Medulla oblongata (tissue), 1 donor: ENCODE data around the gene ARVCF.

Experiments used
- DNase-seq: peaks from one replicate; pipeline ENCODE4 v3.0.0-alpha.2; 2015; ENCODE audit errors: extremely low spot score

The ARVCF gene

DNA sequence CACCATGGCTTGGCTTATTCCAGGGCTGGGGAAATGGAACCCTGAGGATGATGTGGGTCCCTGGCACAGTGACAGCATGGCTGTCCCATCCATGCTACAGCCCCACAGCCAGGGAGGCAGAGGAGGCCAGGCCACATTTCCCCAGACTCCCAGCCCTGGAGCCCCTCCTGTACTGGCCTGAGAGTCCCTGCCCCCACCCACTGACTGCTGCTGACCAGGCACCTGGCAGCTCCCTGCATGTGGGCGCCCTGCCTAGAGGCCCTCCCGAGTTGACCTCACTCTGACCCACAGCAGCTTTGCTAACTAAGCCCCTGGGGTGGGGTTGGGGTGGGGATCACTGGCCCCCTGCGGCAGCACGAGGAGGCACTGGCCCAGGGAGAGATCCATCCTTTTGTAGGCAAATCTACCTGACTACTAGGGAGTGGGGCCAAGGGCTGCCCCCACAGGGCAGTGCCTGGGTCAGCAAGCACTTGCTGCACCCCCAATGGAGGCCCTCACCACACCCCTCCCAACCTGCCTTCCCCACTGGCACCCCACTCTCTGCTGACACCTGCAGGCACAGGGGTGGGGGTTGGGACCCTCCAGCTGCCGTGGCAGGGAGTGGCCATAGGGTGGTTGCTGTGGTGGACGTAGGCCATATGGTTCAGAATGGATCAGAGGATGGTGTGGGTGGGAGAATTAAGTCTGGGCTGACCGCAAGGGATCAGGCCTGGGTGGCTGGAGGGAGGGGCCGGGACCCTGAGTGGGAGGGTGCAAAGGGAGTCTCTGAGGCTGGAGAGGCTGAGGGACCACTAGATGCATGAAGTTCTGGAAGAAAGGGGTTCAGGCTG is 17.4 kb downstream of the ARVCF start:
- DNase-seq = no peak

GRCh38 chr22:19998232-19998951 is 18.2 kb downstream of the ARVCF start:
- DNase-seq = no peak

- no peak for DNase-seq
Measured at GRCh38 chr22:19997561-19998231, 18.9 kb downstream of the ARVCF start.

GRCh38 chr22:19996694-19997384 is 19.8 kb downstream of the ARVCF start:
- DNase-seq = no peak

GRCh38 chr22:19995611-19996339 is 20.8 kb downstream of the ARVCF start:
- DNase-seq = no peak

DNA sequence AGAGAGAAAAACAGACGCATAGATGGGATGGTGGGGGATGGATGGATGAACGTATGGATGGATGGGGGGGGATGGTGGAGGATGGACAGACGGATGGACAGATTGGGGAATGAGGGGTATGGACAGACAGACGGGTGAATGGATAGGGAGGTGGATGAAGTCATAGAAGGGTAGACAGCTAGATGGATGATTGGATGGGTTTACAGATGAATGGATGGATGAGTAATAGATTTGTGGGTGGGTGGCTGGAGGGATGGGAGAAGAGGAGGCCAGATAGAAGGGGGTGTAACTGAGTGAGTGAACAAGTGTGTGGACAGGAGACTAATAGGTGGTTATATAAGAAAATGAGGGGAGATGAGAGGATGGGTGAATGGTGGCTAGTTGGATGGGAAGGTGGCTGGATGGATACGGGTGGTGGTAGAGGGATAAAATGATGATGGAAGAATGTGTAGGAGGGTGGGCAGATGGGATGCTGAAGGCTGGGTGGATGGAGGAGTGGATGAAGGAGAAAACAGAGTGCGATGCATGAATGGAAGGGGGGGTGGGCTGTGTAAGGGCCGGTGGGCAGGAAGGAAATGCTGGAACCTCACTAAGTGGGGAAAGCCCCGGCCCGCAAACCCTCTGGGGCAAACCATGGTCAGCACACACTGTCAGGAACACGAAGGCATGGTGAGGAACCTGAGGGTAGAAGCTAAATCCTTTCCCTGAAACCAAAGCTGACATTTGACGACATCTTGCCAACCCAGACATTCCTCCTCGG is 21.6 kb downstream of the ARVCF start:
- DNase-seq = no peak

GRCh38 chr22:19993926-19994325 is 22.7 kb downstream of the ARVCF start:
- no peak for DNase-seq

- no peak for DNase-seq
Measured at GRCh38 chr22:19992921-19993355, 23.7 kb downstream of the ARVCF start.

GRCh38 chr22:19992481-19992911 is 24.1 kb downstream of the ARVCF start:
- DNase-seq = no peak

DNA sequence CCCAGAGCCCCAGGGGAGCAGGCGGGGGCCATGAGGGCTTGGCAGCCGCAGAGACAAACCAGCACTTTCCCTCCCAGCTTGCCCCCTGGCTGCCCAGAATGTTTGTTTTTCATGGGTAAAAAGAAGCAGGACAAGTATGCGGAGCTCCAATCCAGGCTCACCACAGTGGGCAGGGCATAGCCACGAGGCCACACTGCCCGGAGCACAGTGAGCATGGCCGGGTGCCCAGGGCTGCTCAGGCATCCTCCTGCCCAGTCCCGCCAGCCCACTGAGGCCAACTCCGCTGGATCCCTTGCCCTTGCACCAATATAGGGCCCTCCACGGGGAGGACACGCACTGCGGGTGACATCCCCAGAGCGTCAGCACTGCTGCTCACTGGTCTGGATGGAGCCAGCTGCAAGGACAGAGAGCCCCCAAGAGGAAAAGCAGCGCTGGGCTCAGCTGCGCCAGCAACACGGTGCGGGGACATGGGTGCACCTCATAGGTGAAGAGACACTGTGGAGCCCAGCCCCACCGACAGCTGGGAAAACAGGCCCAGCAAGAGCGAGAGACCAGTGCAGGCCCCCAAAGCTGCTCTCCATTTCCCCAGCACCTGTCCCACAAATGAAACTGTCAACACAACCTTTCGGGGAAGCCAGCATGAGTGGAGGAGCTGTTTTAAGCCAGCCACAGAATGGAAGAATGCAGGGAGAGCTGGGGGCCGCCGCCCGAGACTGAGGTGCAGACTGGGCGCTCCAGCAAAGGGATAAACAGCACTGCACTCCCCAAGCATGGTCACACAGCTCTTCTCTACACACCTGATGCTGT is 24.8 kb downstream of the ARVCF start:
- peak; percentile 64 for DNase-seq

- no peak for DNase-seq
Measured at GRCh38 chr22:19991395-19991644, 25.3 kb downstream of the ARVCF start.

- no peak for DNase-seq
Measured at GRCh38 chr22:19990609-19991394, 25.8 kb downstream of the ARVCF start.

- DNase-seq = no peak
Measured at GRCh38 chr22:19990188-19990587, 26.4 kb downstream of the ARVCF start.

DNA sequence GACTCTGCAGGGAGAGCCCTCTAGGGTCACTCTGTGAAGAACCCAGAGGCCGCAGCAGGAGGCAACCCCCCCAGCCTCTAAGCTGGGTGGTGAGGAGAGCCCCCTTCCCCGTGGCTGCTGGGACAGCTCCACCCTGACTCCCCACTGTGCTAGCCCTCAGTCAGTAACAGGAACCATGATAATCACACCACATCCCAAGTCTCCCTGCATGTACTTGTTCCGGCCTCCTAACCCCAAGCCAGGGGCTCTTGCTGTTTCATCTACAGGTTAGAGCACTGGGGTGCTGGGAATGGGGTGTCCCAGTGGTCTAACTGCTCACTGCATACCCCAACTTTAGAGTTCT is 26.9 kb downstream of the ARVCF start:
- no peak for DNase-seq

GRCh38 chr22:19988965-19989724 is 27.5 kb downstream of the ARVCF start:
- no peak for DNase-seq

- DNase-seq = no peak
Measured at GRCh38 chr22:19988331-19988808, 28.3 kb downstream of the ARVCF start.

DNA sequence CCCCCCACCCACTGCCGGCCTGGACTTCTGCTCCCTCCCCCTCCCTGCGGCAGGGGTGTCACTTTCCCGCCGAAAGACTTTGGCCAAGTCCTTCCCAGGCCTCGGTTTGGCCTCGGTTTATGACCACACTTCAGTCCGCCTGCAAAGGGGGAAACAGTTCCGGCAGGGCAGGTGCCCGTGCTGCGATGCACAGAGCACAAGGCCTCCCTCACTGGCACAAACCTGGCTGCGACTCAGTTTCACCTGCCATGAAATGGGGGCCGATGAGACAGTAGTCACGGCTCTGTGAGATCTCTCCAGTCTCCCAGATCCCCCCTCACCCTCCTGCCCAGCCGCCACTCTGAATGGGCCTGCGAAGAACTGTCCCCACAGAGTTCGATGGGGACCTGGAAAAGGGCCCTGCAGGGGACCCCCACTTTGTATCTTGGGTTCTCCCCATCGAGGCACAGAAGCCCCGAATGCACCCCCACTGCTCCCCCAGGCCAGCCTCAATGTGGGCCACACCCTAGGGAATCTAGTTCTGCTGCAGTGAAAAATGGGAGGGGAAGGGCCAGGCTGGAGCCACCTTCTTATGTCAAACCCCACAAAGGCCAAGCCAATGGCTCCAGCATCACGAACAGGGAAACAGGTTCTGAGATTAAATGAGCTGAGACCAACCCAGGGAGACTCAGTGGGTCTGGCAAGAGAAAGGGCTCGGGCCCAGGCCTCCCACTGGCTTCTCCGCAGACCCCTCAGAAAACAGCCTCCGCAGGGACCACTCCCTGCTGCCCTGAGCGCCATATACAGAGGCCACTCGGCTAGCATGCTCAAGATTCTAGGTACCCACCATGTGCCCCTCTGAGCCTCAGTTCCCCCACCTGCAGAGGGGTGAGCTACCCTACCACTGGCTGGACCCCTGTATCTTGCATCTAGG is 29.0 kb downstream of the ARVCF start:
- no peak for DNase-seq
